Body of pancreas (tissue), 4 donors: ENCODE data around the gene NME9.

Experiments
- POLR2A ChIP-seq, 3 donors: fragments of 450-650 bp; IDR thresholded peaks; one replicate each; pipeline ENCODE4 v1.6.1; 2016; ENCODE audit warnings: antibody characterized with exemption in 3 of 3, mild to moderate bottlenecking in 2 of 3
- TF ChIP-seq, protein P1 (sequence below), 7 experiments: fragments of 450-650 bp in 4 of 7; fragments of 200-600 bp in 3 of 7; sonication (generic) in 3 of 7; IDR thresholded peaks; one replicate each; pipeline ENCODE4 v1.5.1; 2016 to 2019; ENCODE audit warnings: antibody characterized with exemption in 7 of 7

DNA sequence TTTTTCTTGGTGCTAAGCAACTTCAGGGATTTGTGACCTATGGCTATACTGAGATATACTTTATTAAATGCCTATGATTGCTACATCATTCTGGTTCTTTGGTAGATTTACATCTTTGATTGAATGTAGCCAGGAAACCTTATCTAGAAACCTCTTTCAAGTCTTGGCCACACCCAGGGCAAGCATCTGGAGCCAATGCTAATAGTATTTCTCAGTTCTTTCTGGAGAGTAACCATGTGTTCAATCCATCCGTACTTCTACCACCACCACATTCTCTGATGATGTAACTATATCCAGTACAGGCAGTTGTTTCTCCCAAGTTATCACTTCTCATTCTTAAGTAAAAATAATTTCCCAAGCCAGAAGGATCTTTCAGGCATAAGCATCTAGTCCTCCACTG is 69.0 kb downstream of the NME9 start:
- TF ChIP-seq, protein P1, sequence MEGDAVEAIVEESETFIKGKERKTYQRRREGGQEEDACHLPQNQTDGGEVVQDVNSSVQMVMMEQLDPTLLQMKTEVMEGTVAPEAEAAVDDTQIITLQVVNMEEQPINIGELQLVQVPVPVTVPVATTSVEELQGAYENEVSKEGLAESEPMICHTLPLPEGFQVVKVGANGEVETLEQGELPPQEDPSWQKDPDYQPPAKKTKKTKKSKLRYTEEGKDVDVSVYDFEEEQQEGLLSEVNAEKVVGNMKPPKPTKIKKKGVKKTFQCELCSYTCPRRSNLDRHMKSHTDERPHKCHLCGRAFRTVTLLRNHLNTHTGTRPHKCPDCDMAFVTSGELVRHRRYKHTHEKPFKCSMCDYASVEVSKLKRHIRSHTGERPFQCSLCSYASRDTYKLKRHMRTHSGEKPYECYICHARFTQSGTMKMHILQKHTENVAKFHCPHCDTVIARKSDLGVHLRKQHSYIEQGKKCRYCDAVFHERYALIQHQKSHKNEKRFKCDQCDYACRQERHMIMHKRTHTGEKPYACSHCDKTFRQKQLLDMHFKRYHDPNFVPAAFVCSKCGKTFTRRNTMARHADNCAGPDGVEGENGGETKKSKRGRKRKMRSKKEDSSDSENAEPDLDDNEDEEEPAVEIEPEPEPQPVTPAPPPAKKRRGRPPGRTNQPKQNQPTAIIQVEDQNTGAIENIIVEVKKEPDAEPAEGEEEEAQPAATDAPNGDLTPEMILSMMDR (IDR thresholded peaks at IDR 0.05): no peak
- no peak for TF ChIP-seq POLR2A (IDR thresholded peaks at IDR 0.05)
